Neuronal stem cell (in vitro differentiated cells): ENCODE results near the gene CREG1.

Experiments
- DNase-seq: peaks from one replicate; pipeline ENCODE4 v3.0.0-alpha.2; 2013; ENCODE audit warnings: low spot score
- H2AFZ ChIP-seq: one replicate; pipeline ENCODE4 v1.6.1; 2013; ENCODE audit warnings: mild to moderate bottlenecking, low read length, inconsistent platforms
- H2AK5ac ChIP-seq: 2 replicates; pipeline ENCODE4 v1.6.1; 2013; ENCODE audit warnings: low read depth, mild to moderate bottlenecking, inconsistent platforms, low read length, moderate library complexity, mixed read lengths
- H2BK120ac ChIP-seq: 2 replicates; pipeline ENCODE4 v1.6.1; 2013; ENCODE audit warnings: low read depth, mild to moderate bottlenecking, inconsistent platforms, low read length, moderate library complexity, mixed read lengths
- H2BK12ac ChIP-seq: one replicate; pipeline ENCODE4 v1.6.1; 2013; ENCODE audit warnings: low read length, inconsistent platforms
- H2BK15ac ChIP-seq: 2 replicates; pipeline ENCODE4 v1.6.1; 2013; ENCODE audit warnings: mild to moderate bottlenecking, low read length, inconsistent platforms, mixed read lengths
- H2BK5ac ChIP-seq: one replicate; pipeline ENCODE4 v1.6.1; 2013; ENCODE audit warnings: inconsistent platforms, mild to moderate bottlenecking, low read length, moderate library complexity
- H3K14ac ChIP-seq: one replicate; pipeline ENCODE4 v1.6.1; 2013; ENCODE audit warnings: low read length, inconsistent platforms
- H3K18ac ChIP-seq: 2 replicates; pipeline ENCODE4 v1.6.1; 2013; ENCODE audit warnings: low read length, inconsistent platforms
- H3K23ac ChIP-seq: 2 replicates; pipeline ENCODE4 v1.6.1; 2013; ENCODE audit warnings: low read depth, mild to moderate bottlenecking, mixed read lengths, low read length, inconsistent platforms; ENCODE audit not compliant: poor library complexity
- H3K27ac ChIP-seq: replicated peaks from 3 replicates; pipeline ENCODE4 v1.5.1; 2013; ENCODE audit warnings: low read length, inconsistent platforms
- H3K27me3 ChIP-seq, 3 experiments: 2 replicates each; pipeline ENCODE4 v1.6.1; 2013; ENCODE audit warnings: low read length in 3 of 3, mild to moderate bottlenecking in 2 of 3, inconsistent platforms in 1 of 3, low read depth in 1 of 3, mixed read lengths in 1 of 3, moderate library complexity in 1 of 3; ENCODE audit not compliant: control insufficient read depth in 3 of 3, insufficient read depth in 3 of 3
- H3K36me3 ChIP-seq, 2 donors: replicated peaks in 1 of 2; 2 replicates each; pipeline ENCODE4 v1.6.1; 2013; ENCODE audit warnings: low read length in 2 of 2; ENCODE audit not compliant: control insufficient read depth in 2 of 2, insufficient read depth in 2 of 2
- H3K4ac ChIP-seq: 2 replicates; pipeline ENCODE4 v1.6.1; 2013; ENCODE audit warnings: inconsistent platforms, mild to moderate bottlenecking, low read length, moderate library complexity
- H3K4me1 ChIP-seq, 2 donors: 1 replicate in 1 of 2; 2 replicates in 1 of 2; pipeline ENCODE4 v1.6.1; 2013; ENCODE audit warnings: low read length in 2 of 2, low read depth in 1 of 2; ENCODE audit not compliant: control insufficient read depth in 2 of 2, insufficient read depth in 1 of 2
- H3K4me2 ChIP-seq: one replicate; pipeline ENCODE4 v1.6.1; 2013; ENCODE audit warnings: mild to moderate bottlenecking, low read length, inconsistent platforms; ENCODE audit not compliant: insufficient read depth, poor library complexity, severe bottlenecking
- H3K4me3 ChIP-seq, 2 donors: 2 replicates each; pipeline ENCODE4 v1.5.1; 2013; ENCODE audit warnings: low read length in 2 of 2, mild to moderate bottlenecking in 2 of 2, inconsistent platforms in 1 of 2, moderate library complexity in 1 of 2
- H3K79me1 ChIP-seq: one replicate; pipeline ENCODE4 v1.6.1; 2013; ENCODE audit warnings: low read depth, mild to moderate bottlenecking, inconsistent platforms, low read length, moderate library complexity
- H3K9ac ChIP-seq: one replicate; pipeline ENCODE4 v1.6.1; 2013; ENCODE audit warnings: mild to moderate bottlenecking, low read depth, low read length, inconsistent platforms; ENCODE audit not compliant: poor library complexity
- H3K9me3 ChIP-seq, 2 donors: replicated peaks in 1 of 2; 2 replicates each; pipeline versions ENCODE3 to v1.6.1; 2013; ENCODE audit warnings: low read length in 2 of 2, mild to moderate bottlenecking in 2 of 2, inconsistent platforms in 1 of 2, low read depth in 1 of 2, mixed read lengths in 1 of 2, moderate library complexity in 1 of 2; ENCODE audit not compliant: control insufficient read depth in 2 of 2, insufficient read depth in 1 of 2
- H4K8ac ChIP-seq: one replicate; pipeline ENCODE4 v1.6.1; 2013; ENCODE audit warnings: low read depth, mild to moderate bottlenecking, inconsistent platforms, low read length, moderate library complexity
- H4K91ac ChIP-seq: one replicate; pipeline ENCODE4 v1.6.1; 2013; ENCODE audit warnings: low read length, low read depth, mild to moderate bottlenecking, inconsistent platforms; ENCODE audit not compliant: poor library complexity
- WGBS, 2 donors: extraction: QIAGEN DNeasy Blood & Tissue Kit; methylation state at CpG; one replicate each; pipeline ENCODE4 v1.1.7; 2013; ENCODE audit warnings: missing lambda C conversion rate in 2 of 2, mixed read lengths in 1 of 2; ENCODE audit not compliant: insufficient read length in 2 of 2, insufficient replicate concordance in 1 of 2; ENCODE audit errors: extremely low coverage in 2 of 2; 5-methylcytosine and 5-hydroxymethylcytosine counted together

The CREG1 gene

DNA sequence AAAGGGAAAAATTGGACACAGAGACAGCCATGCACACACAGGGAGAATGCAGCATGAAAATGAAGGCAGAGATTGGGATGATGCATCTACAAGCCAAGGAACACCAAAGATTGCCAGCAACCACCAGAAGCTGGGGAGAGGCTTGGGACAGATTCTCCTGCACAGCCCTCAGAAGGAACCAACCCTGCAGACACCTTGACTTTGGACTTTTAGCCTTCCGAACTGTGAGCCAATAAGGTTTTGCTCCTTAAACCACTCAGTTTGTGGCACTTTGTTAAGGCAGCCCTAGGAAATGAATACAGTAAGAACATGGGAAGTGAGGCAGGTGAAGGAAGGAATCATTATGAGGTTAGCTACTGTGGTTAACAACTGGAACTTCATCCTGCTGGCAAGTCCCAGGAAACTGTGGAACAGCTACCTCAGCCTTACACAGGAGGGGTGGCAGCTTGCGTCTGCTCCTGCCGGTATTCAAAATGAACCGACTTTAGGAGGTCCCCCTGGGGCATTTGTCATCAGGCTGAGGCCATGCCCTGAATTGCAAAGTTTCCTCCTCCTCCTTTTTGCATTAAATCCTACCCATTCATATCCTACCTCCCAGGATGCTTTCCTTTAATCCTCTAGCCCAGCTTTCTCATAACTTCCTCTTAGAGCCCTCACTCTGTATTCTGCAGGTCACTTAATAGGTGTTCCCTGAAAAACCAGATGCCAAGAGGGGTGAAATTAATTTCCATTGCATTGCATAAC is 50.7 kb downstream of the CREG1 start:
- H4K91ac ChIP-seq, result no peak overlapping the region
- no peaks in the 10 kb centered on the region for H3K36me3 ChIP-seq
- H4K8ac ChIP-seq, result no peak overlapping the region
- H2BK12ac ChIP-seq, result no peak overlapping the region
- H3K23ac ChIP-seq, result no peak overlapping the region
- peaks cover 20 to 35% of the 10 kb centered on the region in 2 donors for H3K4me1 ChIP-seq
- H3K9ac ChIP-seq, result no peak overlapping the region
- no peak for DNase-seq
- no peak overlapping the region for H2AK5ac ChIP-seq
- H2BK15ac ChIP-seq, result no peak overlapping the region
- no peak overlapping the region for H3K4ac ChIP-seq
- H2BK5ac ChIP-seq, result no peak overlapping the region
- no CpG with 5 or more reads among the region's 4 CpGs for whole genome bisulfite sequencing, 2 donors
- no peak overlapping the region for H3K14ac ChIP-seq
- H2AFZ ChIP-seq, result peak overlapping the region; percentile 57
- no peak overlapping the region for H2BK120ac ChIP-seq
- no peaks in the 10 kb centered on the region for H3K79me1 ChIP-seq
- no peak overlapping the region for H3K4me2 ChIP-seq
- H3K9me3 ChIP-seq, result peaks cover 0 to 3% of the 10 kb centered on the region in 2 donors
- no peaks in the 10 kb centered on the region for H3K27me3 ChIP-seq
- H3K4me3 ChIP-seq, result no peak overlapping the region
- no peak overlapping the region for H3K27ac ChIP-seq
- no peak overlapping the region for H3K18ac ChIP-seq

DNA sequence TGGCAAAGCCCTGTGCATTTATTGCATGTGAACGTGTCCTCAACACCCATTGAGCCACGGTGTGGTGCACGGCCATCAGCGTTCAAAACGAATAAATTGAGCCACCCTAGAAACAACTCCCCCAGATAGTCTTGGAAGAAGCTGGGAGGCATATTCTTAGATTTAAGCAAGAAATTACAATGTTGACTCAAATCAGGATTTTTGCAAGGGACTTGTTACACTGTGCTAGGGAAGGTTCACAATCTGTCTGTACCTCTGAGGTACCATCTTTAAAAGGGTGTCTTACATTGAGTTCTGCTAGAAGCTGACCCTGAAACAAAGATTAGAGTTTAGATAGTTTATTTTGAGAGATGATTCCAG is 51.4 kb downstream of the CREG1 start:
- Histone ChIP-seq H2BK15ac (no peak overlapping the region), H3K4ac (no peak overlapping the region), H4K91ac (peak overlapping the region; percentile 25), H3K36me3 (no peaks in the 10 kb centered on the region), H3K79me1 (no peaks in the 10 kb centered on the region), H3K18ac (peak overlapping the region; percentile 58), H3K4me2 (no peak overlapping the region), H3K9ac (no peak overlapping the region), H3K9me3 (peaks cover 0 to 3% of the 10 kb centered on the region in 2 donors), H3K23ac (no peak overlapping the region), H3K4me3 (no peak overlapping the region), H3K4me1 (peaks cover 20 to 35% of the 10 kb centered on the region in 2 donors), H4K8ac (no peak overlapping the region), H2BK5ac (no peak overlapping the region), H2AFZ (no peak overlapping the region), H3K14ac (no peak overlapping the region), H2BK12ac (no peak overlapping the region), H3K27ac (no peak overlapping the region), H3K27me3 (no peaks in the 10 kb centered on the region), H2AK5ac (no peak overlapping the region), H2BK120ac (no peak overlapping the region)
- WGBS, 2 donors, result no CpG with 5 or more reads among the region's 5 CpGs
- no peak for DNase-seq

DNA sequence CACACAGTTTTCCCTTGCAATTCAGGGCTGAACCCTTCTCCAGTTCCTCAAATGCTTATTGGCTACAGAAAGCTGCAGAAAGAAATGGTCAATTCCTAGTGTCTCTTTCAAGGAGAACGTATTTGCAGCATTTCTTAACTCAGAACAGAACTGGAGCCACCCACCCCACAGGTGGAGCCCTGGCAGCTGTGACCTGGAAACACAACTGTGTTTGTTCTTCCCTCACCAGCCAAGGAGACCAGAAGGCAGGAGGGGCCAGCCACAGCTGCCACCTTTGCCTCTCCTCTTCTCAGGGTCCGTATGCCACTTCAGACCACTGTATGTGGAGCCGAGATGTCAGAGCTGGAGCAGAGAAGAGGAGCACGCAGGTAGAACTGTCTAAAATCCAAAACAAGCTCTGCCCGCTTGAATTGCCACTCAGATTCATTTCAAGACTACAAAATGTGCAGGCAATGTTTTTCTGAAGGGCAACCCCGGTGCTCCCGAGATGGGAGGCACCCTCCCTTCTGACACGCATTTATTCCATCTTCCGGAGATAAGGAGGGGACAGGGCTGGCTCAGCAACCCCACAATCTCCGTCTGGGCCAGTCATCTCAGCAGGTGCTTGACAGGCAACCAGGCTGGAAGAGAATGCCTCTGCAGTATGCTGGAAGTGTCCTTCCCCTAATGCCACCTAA is 51.9 kb downstream of the CREG1 start:
- peak overlapping the region; percentile 58 for H3K18ac ChIP-seq
- no peak overlapping the region for H4K8ac ChIP-seq
- H3K27ac ChIP-seq, result no peak overlapping the region
- H3K27me3 ChIP-seq, result no peaks in the 10 kb centered on the region
- H3K14ac ChIP-seq, result no peak overlapping the region
- H3K4ac ChIP-seq, result no peak overlapping the region
- no peak for DNase-seq
- peaks cover 20 to 35% of the 10 kb centered on the region in 2 donors for H3K4me1 ChIP-seq
- H2BK5ac ChIP-seq, result no peak overlapping the region
- H4K91ac ChIP-seq, result peak overlapping the region; percentile 25
- no peak overlapping the region for H2BK120ac ChIP-seq
- H3K4me2 ChIP-seq, result no peak overlapping the region
- peaks cover 0 to 3% of the 10 kb centered on the region in 2 donors for H3K9me3 ChIP-seq
- no peaks in the 10 kb centered on the region for H3K36me3 ChIP-seq
- H3K4me3 ChIP-seq, result no peak overlapping the region
- no peak overlapping the region for H2BK12ac ChIP-seq
- H3K79me1 ChIP-seq, result no peaks in the 10 kb centered on the region
- no peak overlapping the region for H2AFZ ChIP-seq
- WGBS, 2 donors, result no CpG with 5 or more reads among the region's 10 CpGs
- no peak overlapping the region for H3K9ac ChIP-seq
- no peak overlapping the region for H3K23ac ChIP-seq
- no peak overlapping the region for H2AK5ac ChIP-seq
- no peak overlapping the region for H2BK15ac ChIP-seq

DNA sequence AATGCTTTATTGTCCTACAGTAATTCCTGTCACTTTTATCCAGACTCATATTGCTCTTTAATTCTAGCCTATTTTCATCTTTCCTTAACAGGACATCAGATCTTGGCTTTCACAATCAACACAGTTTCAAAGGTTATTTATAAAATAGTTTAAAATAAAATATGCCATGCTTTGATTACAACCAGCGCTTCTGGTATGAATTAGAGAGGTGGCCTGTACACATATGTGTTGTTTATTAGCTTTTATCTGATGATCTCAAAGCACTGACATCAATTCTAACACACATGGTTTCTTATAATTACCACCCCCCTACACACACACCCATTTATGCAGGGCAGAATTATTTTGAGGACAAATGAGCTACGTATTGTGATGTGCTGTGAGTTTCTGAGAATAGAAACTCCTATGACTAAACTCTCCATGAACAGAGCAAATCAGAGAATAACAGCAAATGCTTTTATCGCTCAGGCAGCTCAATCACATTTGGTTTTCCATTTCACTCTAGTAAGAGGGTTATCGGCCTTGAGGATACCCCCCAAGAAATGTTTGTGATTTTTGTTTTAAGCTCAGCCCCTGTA is 53.2 kb downstream of the CREG1 start:
- H3K4me3 ChIP-seq, result no peak overlapping the region
- no peak overlapping the region for H2BK5ac ChIP-seq
- peaks cover 0 to 2% of the 10 kb centered on the region in 2 donors for H3K9me3 ChIP-seq
- no peaks in the 10 kb centered on the region for H3K79me1 ChIP-seq
- no peak overlapping the region for H2BK120ac ChIP-seq
- WGBS, 2 donors, result no CpG with 5 or more reads among the region's 4 CpGs
- no peak overlapping the region for H2AK5ac ChIP-seq
- no peaks in the 10 kb centered on the region for H3K36me3 ChIP-seq
- H2AFZ ChIP-seq, result no peak overlapping the region
- no peak overlapping the region for H3K27ac ChIP-seq
- H3K23ac ChIP-seq, result no peak overlapping the region
- no peak overlapping the region for H4K91ac ChIP-seq
- H3K9ac ChIP-seq, result no peak overlapping the region
- H3K27me3 ChIP-seq, result no peaks in the 10 kb centered on the region
- no peak overlapping the region for H2BK12ac ChIP-seq
- H3K4ac ChIP-seq, result no peak overlapping the region
- H3K18ac ChIP-seq, result no peak overlapping the region
- no peak overlapping the region for H2BK15ac ChIP-seq
- DNase-seq, result no peak
- no peak overlapping the region for H3K4me2 ChIP-seq
- peaks cover 20 to 34% of the 10 kb centered on the region in 2 donors for H3K4me1 ChIP-seq
- no peak overlapping the region for H4K8ac ChIP-seq
- no peak overlapping the region for H3K14ac ChIP-seq
